SK-N-SH (cell line): Measurements from ENCODE around the gene WBP1L. TPM values are rescaled to one million over a fixed set of nuclear protein-coding genes. Genes with fewer than 3 reads are reported as not detected.

Experiments
- CTCF ChIA-PET: fragments of 300-600, 350-600 bp; formaldehyde crosslinking; extraction: SDS; loops from one replicate; lab custom pipeline; 2021; lab: Yijun Ruan, JAX
- POLR2A ChIA-PET: fragments of 350-600 bp; sonication (Branson Sonifier 250); formaldehyde crosslinking; extraction: SDS; loops from one replicate; lab custom pipeline; 2020; ENCODE audit warnings: antibody characterized with exemption, inconsistent platforms; lab: Yijun Ruan, JAX
- DNase-seq: peaks from one replicate; pipeline ENCODE4 v3.0.0; 2012
- H2AFZ ChIP-seq: fragments of 200-600 bp; sonication (generic); 2 replicates; pipeline ENCODE4 v1.8.1; 2016; ENCODE audit warnings: antibody characterized with exemption, mild to moderate bottlenecking, low read depth
- H3F3A ChIP-seq: fragments of 200-600 bp; sonication (generic); replicated peaks from 2 replicates; pipeline ENCODE3; 2016; ENCODE audit warnings: antibody characterized with exemption, mild to moderate bottlenecking; ENCODE audit not compliant: insufficient read depth
- H3K27ac ChIP-seq, 2 experiments: fragments of 200-500 bp in 1 of 2; fragments of 200-600 bp in 1 of 2; sonication (Bioruptor generic) in 1 of 2; sonication (generic), shearing (Covaris generic) in 1 of 2; 2 replicates each; pipeline versions ENCODE4 v1.5.1 to v1.6.1; 2014 to 2016; ENCODE audit warnings: low read depth in 2 of 2, inconsistent platforms in 1 of 2, low read length in 1 of 2, mild to moderate bottlenecking in 1 of 2, mixed read lengths in 1 of 2
- H3K27me3 ChIP-seq: fragments of 200-600 bp; sonication (generic), shearing (Covaris generic); 2 replicates; pipeline ENCODE4 v1.6.1; 2016; ENCODE audit warnings: mixed run types; ENCODE audit not compliant: insufficient read depth
- H3K36me3 ChIP-seq, 2 experiments: fragments of 200-500 bp in 1 of 2; fragments of 200-600 bp in 1 of 2; sonication (Bioruptor generic) in 1 of 2; sonication (generic) in 1 of 2; replicated peaks in 1 of 2; 2 replicates each; pipeline versions ENCODE3 to v1.5.1; 2014 to 2016; ENCODE audit warnings: low read length in 1 of 2, mild to moderate bottlenecking in 1 of 2; ENCODE audit not compliant: insufficient read depth in 2 of 2, control insufficient read depth in 1 of 2
- H3K4me1 ChIP-seq, 2 experiments: fragments of 200-500 bp in 1 of 2; fragments of 200-600 bp in 1 of 2; sonication (Bioruptor generic) in 1 of 2; sonication (generic), shearing (Covaris generic) in 1 of 2; 2 replicates each; pipeline versions ENCODE4 v1.5.1 to v1.6.1; 2014 to 2016; ENCODE audit warnings: low read depth in 1 of 2, low read length in 1 of 2, mixed run types in 1 of 2; ENCODE audit not compliant: insufficient read depth in 2 of 2, control insufficient read depth in 1 of 2
- H3K4me2 ChIP-seq: fragments of 200-600 bp; sonication (generic), shearing (Covaris generic); 2 replicates; pipeline ENCODE4 v1.6.1; 2017; ENCODE audit warnings: mixed run types
- H3K4me3 ChIP-seq, 2 experiments: fragments of 200-500 bp in 1 of 2; fragments of 200-600 bp in 1 of 2; sonication (Bioruptor generic) in 1 of 2; sonication (generic), shearing (Covaris generic) in 1 of 2; 2 replicates each; pipeline versions ENCODE4 v1.5.1 to v1.8.1; 2014 to 2016; ENCODE audit warnings: low read depth in 2 of 2, inconsistent platforms in 1 of 2, low read length in 1 of 2, mild to moderate bottlenecking in 1 of 2, mixed read lengths in 1 of 2, moderate library complexity in 1 of 2
- H3K79me2 ChIP-seq: fragments of 200-600 bp; sonication (generic); 2 replicates; pipeline ENCODE4 v1.8.1; 2017; ENCODE audit warnings: mild to moderate bottlenecking; ENCODE audit not compliant: insufficient read depth
- H3K9ac ChIP-seq: fragments of 200-600 bp; sonication (generic); 2 replicates; pipeline ENCODE4 v1.6.1; 2017; ENCODE audit warnings: mixed run types
- H3K9me2 ChIP-seq: fragments of 200-600 bp; sonication (generic); 2 replicates; pipeline ENCODE4 v1.6.1; 2017; ENCODE audit warnings: mixed run types
- H3K9me3 ChIP-seq: fragments of 200-600 bp; sonication (generic); 2 replicates; pipeline ENCODE4 v1.6.1; 2017; ENCODE audit warnings: mixed run types, mild to moderate bottlenecking, moderate library complexity
- H4K20me1 ChIP-seq: fragments of 200-600 bp; sonication (generic); 2 replicates; pipeline ENCODE4 v1.6.1; 2017; ENCODE audit warnings: mild to moderate bottlenecking, mixed run types; ENCODE audit not compliant: insufficient read depth
- CHD2 ChIP-seq: fragments of 150-350 bp; IDR thresholded peaks from 2 replicates; pipeline ENCODE4 v1.6.1; 2018; ENCODE audit warnings: low read length; ENCODE audit not compliant: partially characterized antibody
- EP300 ChIP-seq, 2 experiments: IDR thresholded peaks; 2 replicates each; pipeline versions ENCODE4 v1.4.0 to v1.6.1; 2012; ENCODE audit warnings: borderline replicate concordance in 1 of 2, low read depth in 1 of 2, low read length in 1 of 2
- FOSL2 ChIP-seq: IDR thresholded peaks from 2 replicates; pipeline ENCODE4 v1.4.0; 2012; ENCODE audit warnings: low read depth, mild to moderate bottlenecking, moderate library complexity, borderline replicate concordance
- FOXJ3 ChIP-seq: sonication (generic); formaldehyde crosslinking; IDR thresholded peaks from 2 replicates; pipeline ENCODE4 v1.5.1; 2020; ENCODE audit warnings: mild to moderate bottlenecking, missing genetic modification reagents
- GABPA ChIP-seq: IDR thresholded peaks from 2 replicates; pipeline ENCODE4 v1.4.0; 2012; ENCODE audit warnings: low read depth, mild to moderate bottlenecking
- GATA2 ChIP-seq: sonication (generic); formaldehyde crosslinking; IDR thresholded peaks from 2 replicates; pipeline ENCODE4 v1.5.0; 2020; ENCODE audit warnings: mild to moderate bottlenecking, missing genetic modification reagents
- MEF2A ChIP-seq: IDR thresholded peaks from 2 replicates; pipeline ENCODE4 v1.4.0; 2012; ENCODE audit warnings: low read depth, borderline replicate concordance
- NRF1 ChIP-seq: IDR thresholded peaks from 2 replicates; pipeline ENCODE4 v1.6.1; 2012; ENCODE audit warnings: low read depth, mild to moderate bottlenecking, low read length
- POLR2AphosphoS5 ChIP-seq: IDR thresholded peaks from 2 replicates; pipeline ENCODE4 v1.6.1; 2012; ENCODE audit warnings: low read depth, low read length
- RCOR1 ChIP-seq: fragments of 150-350 bp; IDR thresholded peaks from 2 replicates; pipeline ENCODE4 v1.6.1; 2017; ENCODE audit warnings: antibody characterized with exemption, low read length
- RXRA ChIP-seq: IDR thresholded peaks from 2 replicates; pipeline ENCODE4 v1.4.0; 2012; ENCODE audit warnings: low read depth, mild to moderate bottlenecking, borderline replicate concordance
- SMC3 ChIP-seq: IDR thresholded peaks from 2 replicates; pipeline ENCODE4 v1.6.1; 2012; ENCODE audit warnings: low read depth, low read length, improper control_type of control experiment
- TAF1 ChIP-seq: IDR thresholded peaks from 2 replicates; pipeline ENCODE4 v1.6.1; 2012; ENCODE audit warnings: low read depth, mild to moderate bottlenecking, low read length, moderate library complexity, borderline replicate concordance
- TEAD4 ChIP-seq: IDR thresholded peaks from 2 replicates; pipeline ENCODE4 v1.4.0; 2012; ENCODE audit warnings: mild to moderate bottlenecking, borderline replicate concordance; ENCODE audit not compliant: insufficient read depth
- WGBS: methylation state at CpG from one replicate; pipeline ENCODE4 v1.1.6; 2017; ENCODE audit warnings: low lambda C conversion rate; 5-methylcytosine and 5-hydroxymethylcytosine counted together
- polyA plus RNA-seq, 3 experiments: library from polyadenylated mRNA; depleted of rRNA; stranded (reverse); fragments of >200 nt; gene quantifications; 2 replicates each; pipeline ENCODE4 v1.2.3, GENCODE V29; 2012
- TF ChIP-seq, protein P1 (sequence below): IDR thresholded peaks from 2 replicates; pipeline ENCODE4 v1.6.1; 2012; ENCODE audit warnings: mild to moderate bottlenecking, low read depth, low read length, moderate library complexity
- TF ChIP-seq, protein P2 (sequence below): fragments of 150-350 bp; IDR thresholded peaks from 2 replicates; pipeline ENCODE4 v1.6.1; 2016; ENCODE audit warnings: mild to moderate bottlenecking, low read depth, low read length
- TF ChIP-seq, protein P3 (sequence below): IDR thresholded peaks from 2 replicates; pipeline ENCODE4 v1.4.0; 2012; ENCODE audit warnings: low read depth, borderline replicate concordance
- TF ChIP-seq, protein P4 (sequence below): IDR thresholded peaks from 2 replicates; pipeline ENCODE4 v1.4.0; 2012; ENCODE audit warnings: low read depth, borderline replicate concordance
- TF ChIP-seq, protein P5 (sequence below): fragments of 200-600 bp; sonication (generic); IDR thresholded peaks from 2 replicates; pipeline ENCODE4 v1.6.1; 2017; ENCODE audit warnings: antibody characterized with exemption, mild to moderate bottlenecking, moderate library complexity

WBP1L gene
- polyA plus RNA-seq, 1 of the 3 experiments (the other 2 are of a cell fraction): 22.8 TPM

DNA sequence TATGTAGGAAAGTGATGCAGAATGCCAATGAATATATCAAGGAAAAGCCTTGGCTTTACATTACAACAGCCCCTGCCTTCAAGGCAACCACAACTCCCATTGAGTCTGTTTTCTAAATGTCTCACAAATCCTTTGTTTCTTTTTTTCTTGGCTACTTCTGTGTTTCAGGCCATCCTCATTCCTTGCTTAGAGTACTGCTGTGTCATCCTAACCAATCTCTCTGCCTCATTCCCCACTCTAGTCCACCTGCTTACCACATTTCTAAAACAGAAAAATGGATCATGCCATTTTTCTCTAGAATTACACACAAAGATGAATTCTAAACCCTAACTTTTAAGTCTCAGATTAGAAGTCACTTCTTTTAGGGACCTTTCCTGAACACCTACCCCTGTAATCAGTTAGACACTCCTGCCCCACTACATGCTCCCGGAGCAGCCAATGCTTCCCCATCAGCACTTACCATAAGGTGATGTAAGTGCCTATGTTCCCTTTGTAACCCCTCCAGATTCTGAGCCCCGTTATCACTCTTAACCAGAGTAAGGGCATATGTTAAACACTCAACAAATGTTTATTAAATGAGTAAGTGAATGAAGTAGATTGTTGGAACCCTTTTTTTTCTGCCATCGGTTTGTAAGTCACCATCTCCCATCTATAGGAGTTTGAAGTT is 113.1 kb downstream of the WBP1L start (continued):
- TF ChIP-seq, protein P1, sequence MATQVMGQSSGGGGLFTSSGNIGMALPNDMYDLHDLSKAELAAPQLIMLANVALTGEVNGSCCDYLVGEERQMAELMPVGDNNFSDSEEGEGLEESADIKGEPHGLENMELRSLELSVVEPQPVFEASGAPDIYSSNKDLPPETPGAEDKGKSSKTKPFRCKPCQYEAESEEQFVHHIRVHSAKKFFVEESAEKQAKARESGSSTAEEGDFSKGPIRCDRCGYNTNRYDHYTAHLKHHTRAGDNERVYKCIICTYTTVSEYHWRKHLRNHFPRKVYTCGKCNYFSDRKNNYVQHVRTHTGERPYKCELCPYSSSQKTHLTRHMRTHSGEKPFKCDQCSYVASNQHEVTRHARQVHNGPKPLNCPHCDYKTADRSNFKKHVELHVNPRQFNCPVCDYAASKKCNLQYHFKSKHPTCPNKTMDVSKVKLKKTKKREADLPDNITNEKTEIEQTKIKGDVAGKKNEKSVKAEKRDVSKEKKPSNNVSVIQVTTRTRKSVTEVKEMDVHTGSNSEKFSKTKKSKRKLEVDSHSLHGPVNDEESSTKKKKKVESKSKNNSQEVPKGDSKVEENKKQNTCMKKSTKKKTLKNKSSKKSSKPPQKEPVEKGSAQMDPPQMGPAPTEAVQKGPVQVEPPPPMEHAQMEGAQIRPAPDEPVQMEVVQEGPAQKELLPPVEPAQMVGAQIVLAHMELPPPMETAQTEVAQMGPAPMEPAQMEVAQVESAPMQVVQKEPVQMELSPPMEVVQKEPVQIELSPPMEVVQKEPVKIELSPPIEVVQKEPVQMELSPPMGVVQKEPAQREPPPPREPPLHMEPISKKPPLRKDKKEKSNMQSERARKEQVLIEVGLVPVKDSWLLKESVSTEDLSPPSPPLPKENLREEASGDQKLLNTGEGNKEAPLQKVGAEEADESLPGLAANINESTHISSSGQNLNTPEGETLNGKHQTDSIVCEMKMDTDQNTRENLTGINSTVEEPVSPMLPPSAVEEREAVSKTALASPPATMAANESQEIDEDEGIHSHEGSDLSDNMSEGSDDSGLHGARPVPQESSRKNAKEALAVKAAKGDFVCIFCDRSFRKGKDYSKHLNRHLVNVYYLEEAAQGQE: no peak
- TF ChIP-seq CHD2 (no peak), GABPA (no peak)

DNA sequence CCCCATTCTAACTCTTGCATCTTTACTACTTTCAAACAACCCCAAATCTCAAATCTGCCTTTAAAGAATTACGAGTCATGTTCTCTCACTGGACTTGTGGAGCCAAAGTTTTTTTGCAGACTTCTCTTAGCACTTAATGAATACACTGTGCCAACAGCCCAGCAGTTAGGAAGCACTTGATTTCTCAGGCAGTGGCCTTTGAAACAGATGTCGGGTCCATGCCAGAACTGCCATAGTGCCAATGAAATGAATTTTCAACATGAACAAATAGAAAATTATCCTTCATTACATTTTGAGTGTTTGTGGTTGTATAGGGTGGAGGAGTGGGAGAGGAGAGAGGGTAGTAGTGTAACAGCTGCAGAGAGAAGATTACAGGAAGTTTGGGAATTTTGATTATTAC is 116.2 kb downstream of the WBP1L start:
- 98% methylated on average over 2 of the region's 2 CpGs for WGBS
- H3K4me1 ChIP-seq: peaks cover 0 to 18% of the 10 kb centered on the region in 2 experiments; a peak in 1 of 4 replicates
- peaks cover 8 to 29% of the 10 kb centered on the region in 2 experiments for H3K36me3 ChIP-seq
- H3K4me3 ChIP-seq: no peak overlapping the region
- no peaks in the 10 kb centered on the region for H4K20me1 ChIP-seq
- no peak overlapping the region for H3K9ac ChIP-seq
- no peak overlapping the region for H3K4me2 ChIP-seq
- no peak for DNase-seq
- H3K9me3 ChIP-seq: no peaks in the 10 kb centered on the region
- TF ChIP-seq RXRA (no peak), SMC3 (no peak), TAF1 (no peak), TEAD4 (no peak), MEF2A (no peak), RCOR1 (no peak), POLR2AphosphoS5 (no peak), GATA2 (CRISPR knock-in tag) (no peak), NRF1 (no peak), FOXJ3 (CRISPR knock-in tag) (no peak), FOSL2 (no peak), EP300 (IDR thresholded peaks at IDR 0.05; ENCODE audit: borderline replicate concordance in 1 of 2, low read depth in 1 of 2, low read length in 1 of 2) (no peak)
- TF ChIP-seq, protein P2, sequence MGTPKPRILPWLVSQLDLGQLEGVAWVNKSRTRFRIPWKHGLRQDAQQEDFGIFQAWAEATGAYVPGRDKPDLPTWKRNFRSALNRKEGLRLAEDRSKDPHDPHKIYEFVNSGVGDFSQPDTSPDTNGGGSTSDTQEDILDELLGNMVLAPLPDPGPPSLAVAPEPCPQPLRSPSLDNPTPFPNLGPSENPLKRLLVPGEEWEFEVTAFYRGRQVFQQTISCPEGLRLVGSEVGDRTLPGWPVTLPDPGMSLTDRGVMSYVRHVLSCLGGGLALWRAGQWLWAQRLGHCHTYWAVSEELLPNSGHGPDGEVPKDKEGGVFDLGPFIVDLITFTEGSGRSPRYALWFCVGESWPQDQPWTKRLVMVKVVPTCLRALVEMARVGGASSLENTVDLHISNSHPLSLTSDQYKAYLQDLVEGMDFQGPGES: no peak
- TF ChIP-seq, protein P3, sequence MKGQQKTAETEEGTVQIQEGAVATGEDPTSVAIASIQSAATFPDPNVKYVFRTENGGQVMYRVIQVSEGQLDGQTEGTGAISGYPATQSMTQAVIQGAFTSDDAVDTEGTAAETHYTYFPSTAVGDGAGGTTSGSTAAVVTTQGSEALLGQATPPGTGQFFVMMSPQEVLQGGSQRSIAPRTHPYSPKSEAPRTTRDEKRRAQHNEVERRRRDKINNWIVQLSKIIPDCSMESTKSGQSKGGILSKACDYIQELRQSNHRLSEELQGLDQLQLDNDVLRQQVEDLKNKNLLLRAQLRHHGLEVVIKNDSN: no peak
- TF ChIP-seq, protein P4, sequence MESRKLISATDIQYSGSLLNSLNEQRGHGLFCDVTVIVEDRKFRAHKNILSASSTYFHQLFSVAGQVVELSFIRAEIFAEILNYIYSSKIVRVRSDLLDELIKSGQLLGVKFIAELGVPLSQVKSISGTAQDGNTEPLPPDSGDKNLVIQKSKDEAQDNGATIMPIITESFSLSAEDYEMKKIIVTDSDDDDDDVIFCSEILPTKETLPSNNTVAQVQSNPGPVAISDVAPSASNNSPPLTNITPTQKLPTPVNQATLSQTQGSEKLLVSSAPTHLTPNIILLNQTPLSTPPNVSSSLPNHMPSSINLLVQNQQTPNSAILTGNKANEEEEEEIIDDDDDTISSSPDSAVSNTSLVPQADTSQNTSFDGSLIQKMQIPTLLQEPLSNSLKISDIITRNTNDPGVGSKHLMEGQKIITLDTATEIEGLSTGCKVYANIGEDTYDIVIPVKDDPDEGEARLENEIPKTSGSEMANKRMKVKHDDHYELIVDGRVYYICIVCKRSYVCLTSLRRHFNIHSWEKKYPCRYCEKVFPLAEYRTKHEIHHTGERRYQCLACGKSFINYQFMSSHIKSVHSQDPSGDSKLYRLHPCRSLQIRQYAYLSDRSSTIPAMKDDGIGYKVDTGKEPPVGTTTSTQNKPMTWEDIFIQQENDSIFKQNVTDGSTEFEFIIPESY: no peak
- TF ChIP-seq, protein P5, sequence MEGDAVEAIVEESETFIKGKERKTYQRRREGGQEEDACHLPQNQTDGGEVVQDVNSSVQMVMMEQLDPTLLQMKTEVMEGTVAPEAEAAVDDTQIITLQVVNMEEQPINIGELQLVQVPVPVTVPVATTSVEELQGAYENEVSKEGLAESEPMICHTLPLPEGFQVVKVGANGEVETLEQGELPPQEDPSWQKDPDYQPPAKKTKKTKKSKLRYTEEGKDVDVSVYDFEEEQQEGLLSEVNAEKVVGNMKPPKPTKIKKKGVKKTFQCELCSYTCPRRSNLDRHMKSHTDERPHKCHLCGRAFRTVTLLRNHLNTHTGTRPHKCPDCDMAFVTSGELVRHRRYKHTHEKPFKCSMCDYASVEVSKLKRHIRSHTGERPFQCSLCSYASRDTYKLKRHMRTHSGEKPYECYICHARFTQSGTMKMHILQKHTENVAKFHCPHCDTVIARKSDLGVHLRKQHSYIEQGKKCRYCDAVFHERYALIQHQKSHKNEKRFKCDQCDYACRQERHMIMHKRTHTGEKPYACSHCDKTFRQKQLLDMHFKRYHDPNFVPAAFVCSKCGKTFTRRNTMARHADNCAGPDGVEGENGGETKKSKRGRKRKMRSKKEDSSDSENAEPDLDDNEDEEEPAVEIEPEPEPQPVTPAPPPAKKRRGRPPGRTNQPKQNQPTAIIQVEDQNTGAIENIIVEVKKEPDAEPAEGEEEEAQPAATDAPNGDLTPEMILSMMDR: no peak
- TF ChIP-seq, all 33 proteins: peak for 0
- ChIA-PET POLR2A (interaction anchor here (1.1 kb wide), 1 partner anchor 10 kb away, joined by 3 read pairs; the partner anchor contains the start of gene AS3MT), CTCF (interaction anchor here (1.6 to 1.8 kb wide), 2 partner anchors 9 to 58 kb away, joined by 5 read pairs; partner anchors contain the start of gene CNNM2)
- peaks cover 31% of the 10 kb centered on the region for H3K79me2 ChIP-seq
- peaks cover 15% of the 10 kb centered on the region for H3F3A ChIP-seq
- H2AFZ ChIP-seq: no peak overlapping the region
- H3K27ac ChIP-seq: no peak overlapping the region
- H3K27me3 ChIP-seq: no peaks in the 10 kb centered on the region
- H3K9me2 ChIP-seq: no peaks in the 10 kb centered on the region
